H1 (cell line): ENCODE data around the gene MFSD2A. TPM values are rescaled to one million over a fixed set of nuclear protein-coding genes. Genes with fewer than 3 reads are reported as not detected.

Experiments
- CTCF ChIA-PET: fragments of 300-600 bp; sonication (Branson Sonifier 250); formaldehyde crosslinking; loops from one replicate; lab custom pipeline; 2021; ENCODE audit not compliant: partially characterized antibody; lab: Charles Lee
- POLR2A ChIA-PET: fragments of 300-600 bp; sonication (Branson Sonifier 250); formaldehyde crosslinking; loops from one replicate; lab custom pipeline; 2021; ENCODE audit warnings: inconsistent platforms; ENCODE audit not compliant: partially characterized antibody; lab: Charles Lee
- DNase-seq, 2 experiments: peaks; one replicate each; pipeline versions ENCODE4 v3.0.0 to v3.0.0-alpha.2; 2010 to 2022; ENCODE audit warnings: low spot score in 2 of 2, low read depth in 1 of 2, mixed read lengths in 1 of 2
- FAIRE-seq: peaks from 2 replicates; lab custom pipeline; 2011; peaks lifted over from hg19 to GRCh38; lab: Jason Lieb, UNC
- H2AFZ ChIP-seq: 2 replicates; pipeline ENCODE4 v1.8.1; 2012; ENCODE audit warnings: low read length, inconsistent platforms
- H2AK5ac ChIP-seq: 2 replicates; pipeline ENCODE4 v1.6.1; 2013; ENCODE audit warnings: low read depth, low read length
- H2BK120ac ChIP-seq: replicated peaks from 2 replicates; pipeline ENCODE3; 2013; ENCODE audit warnings: low read depth, low read length, inconsistent platforms
- H2BK12ac ChIP-seq: 2 replicates; pipeline ENCODE4 v1.6.1; 2013; ENCODE audit warnings: low read depth, low read length
- H2BK15ac ChIP-seq: 2 replicates; pipeline ENCODE4 v1.6.1; 2013; ENCODE audit warnings: low read length
- H2BK20ac ChIP-seq: 2 replicates; pipeline ENCODE4 v1.6.1; 2013; ENCODE audit warnings: low read length
- H2BK5ac ChIP-seq: 2 replicates; pipeline ENCODE4 v1.6.1; 2013; ENCODE audit warnings: low read depth, low read length
- H3K14ac ChIP-seq: 2 replicates; pipeline ENCODE4 v1.6.1; 2013; ENCODE audit warnings: inconsistent platforms; ENCODE audit not compliant: insufficient read length
- H3K18ac ChIP-seq: 2 replicates; pipeline ENCODE4 v1.6.1; 2013; ENCODE audit warnings: low read length; ENCODE audit errors: extremely low read depth
- H3K23ac ChIP-seq: 2 replicates; pipeline ENCODE4 v1.6.1; 2013; ENCODE audit warnings: inconsistent platforms; ENCODE audit not compliant: insufficient read length
- H3K23me2 ChIP-seq: 2 replicates; pipeline ENCODE4 v1.6.1; 2013; ENCODE audit warnings: low read depth, low read length
- H3K27ac ChIP-seq: 2 replicates; pipeline ENCODE4 v1.6.1; 2011; ENCODE audit warnings: low read depth, low read length, inconsistent platforms
- H3K27me3 ChIP-seq, 4 experiments: replicated peaks in 1 of 4; 1 replicate in 1 of 4; 2 replicates in 3 of 4; pipeline versions ENCODE4 v1.6.1 to v1.8.1; 2011 to 2013; ENCODE audit warnings: low read length in 3 of 4, mild to moderate bottlenecking in 3 of 4, inconsistent platforms in 2 of 4, mixed read lengths in 2 of 4, moderate library complexity in 1 of 4; ENCODE audit not compliant: control insufficient read depth in 3 of 4, insufficient read depth in 3 of 4; ENCODE audit errors: extremely low read depth in 1 of 4
- H3K36me3 ChIP-seq, 4 experiments: 2 replicates each; pipeline versions ENCODE4 v1.6.1 to v1.8.1; 2011 to 2013; ENCODE audit warnings: mild to moderate bottlenecking in 4 of 4, low read length in 3 of 4, moderate library complexity in 2 of 4, control low read depth in 1 of 4, inconsistent platforms in 1 of 4; ENCODE audit not compliant: insufficient read depth in 4 of 4, control insufficient read depth in 2 of 4
- H3K4ac ChIP-seq: replicated peaks from 2 replicates; pipeline ENCODE3; 2013; ENCODE audit warnings: low read length, low read depth, mixed read lengths, inconsistent platforms; ENCODE audit not compliant: insufficient read length
- H3K4me1 ChIP-seq, 4 experiments: replicated peaks in 1 of 4; 1 replicate in 1 of 4; 2 replicates in 3 of 4; pipeline versions ENCODE4 v1.6.1 to v1.8.1; 2011 to 2013; ENCODE audit warnings: low read length in 3 of 4, inconsistent platforms in 2 of 4, mixed read lengths in 1 of 4; ENCODE audit not compliant: insufficient read depth in 4 of 4, control insufficient read depth in 3 of 4
- H3K4me2 ChIP-seq, 2 experiments: 2 replicates each; pipeline versions ENCODE4 v1.6.1 to v1.8.1; 2011 to 2013; ENCODE audit warnings: low read depth in 2 of 2, low read length in 2 of 2, control low read depth in 1 of 2, inconsistent platforms in 1 of 2, mild to moderate bottlenecking in 1 of 2; ENCODE audit not compliant: insufficient read depth in 1 of 2
- H3K4me3 ChIP-seq, 4 experiments: fragments of 200-600, 300-600 bp in 1 of 4; sonication (generic), shearing (Covaris generic), sonication (Bioruptor Twin) in 1 of 4; 2 replicates each; pipeline versions ENCODE4 v1.5.1 to v1.8.1; 2011 to 2016; ENCODE audit warnings: low read length in 4 of 4, low read depth in 3 of 4, control low read depth in 2 of 4, inconsistent platforms in 2 of 4, mild to moderate bottlenecking in 2 of 4, mixed read lengths in 1 of 4, moderate library complexity in 1 of 4; ENCODE audit not compliant: insufficient read depth in 2 of 4; ENCODE audit errors: extremely low read depth in 1 of 4
- H3K56ac ChIP-seq: replicated peaks from 2 replicates; pipeline ENCODE3; 2013; ENCODE audit warnings: low read depth, mild to moderate bottlenecking, mixed read lengths, low read length, inconsistent platforms; ENCODE audit not compliant: insufficient read length
- H3K79me1 ChIP-seq: 2 replicates; pipeline ENCODE4 v1.6.1; 2013; ENCODE audit warnings: low read depth, low read length, control low read depth
- H3K79me2 ChIP-seq, 2 experiments: 2 replicates each; pipeline versions ENCODE4 v1.6.1 to v1.8.1; 2012 to 2013; ENCODE audit warnings: low read length in 2 of 2, mild to moderate bottlenecking in 2 of 2, inconsistent platforms in 1 of 2; ENCODE audit not compliant: insufficient read depth in 2 of 2, control insufficient read depth in 1 of 2
- H3K9ac ChIP-seq, 4 experiments: replicated peaks in 1 of 4; 1 replicate in 1 of 4; 2 replicates in 3 of 4; pipeline versions ENCODE4 v1.6.1 to v1.8.1; 2011 to 2013; ENCODE audit warnings: low read depth in 3 of 4, low read length in 3 of 4, control low read depth in 2 of 4, mild to moderate bottlenecking in 2 of 4, moderate library complexity in 2 of 4, inconsistent platforms in 1 of 4; ENCODE audit errors: extremely low read depth in 1 of 4
- H3K9me3 ChIP-seq, 2 experiments: 2 replicates each; pipeline versions ENCODE4 v1.6.1 to v1.8.1; 2012 to 2013; ENCODE audit warnings: mild to moderate bottlenecking in 2 of 2, moderate library complexity in 2 of 2, control low read depth in 1 of 2, inconsistent platforms in 1 of 2, low read depth in 1 of 2, low read length in 1 of 2, mixed read lengths in 1 of 2; ENCODE audit not compliant: insufficient read depth in 2 of 2
- H4K20me1 ChIP-seq, 2 experiments: replicated peaks in 1 of 2; 2 replicates each; pipeline versions ENCODE3 to v1.8.1; 2011 to 2013; ENCODE audit warnings: inconsistent platforms in 2 of 2, low read length in 2 of 2, mild to moderate bottlenecking in 1 of 2; ENCODE audit not compliant: insufficient read depth in 2 of 2, control insufficient read depth in 1 of 2
- H4K5ac ChIP-seq: 2 replicates; pipeline ENCODE4 v1.6.1; 2013; ENCODE audit warnings: low read length, low read depth, mixed read lengths, inconsistent platforms; ENCODE audit not compliant: insufficient read length
- H4K8ac ChIP-seq: 2 replicates; pipeline ENCODE4 v1.8.0; 2013; ENCODE audit warnings: mild to moderate bottlenecking, moderate library complexity, low read length, inconsistent platforms; ENCODE audit not compliant: insufficient read depth; ENCODE audit errors: extremely low read depth
- H4K91ac ChIP-seq: replicated peaks from 2 replicates; pipeline ENCODE3; 2013; ENCODE audit warnings: low read length, mixed read lengths, inconsistent platforms; ENCODE audit not compliant: insufficient read length
- ATF2 ChIP-seq: IDR thresholded peaks from 2 replicates; pipeline ENCODE4 v1.6.1; 2012; ENCODE audit warnings: low read length, inconsistent platforms
- CEBPB ChIP-seq: IDR thresholded peaks from 2 replicates; pipeline ENCODE4 v1.6.1; 2012; ENCODE audit warnings: low read depth, low read length
- PHF8 ChIP-seq: fragments of 200-600 bp; sonication (generic); conservative IDR thresholded peaks from 2 replicates; pipeline ENCODE4 v1.7.1; 2012; ENCODE audit warnings: low read depth, mild to moderate bottlenecking, inconsistent platforms, low read length, moderate library complexity
- WGBS, 2 experiments: shearing (Covaris generic) in 1 of 2; methylation state at CpG; one replicate each; pipeline versions ENCODE4 v1.1.6 to v1.1.7; 2013 to 2015; ENCODE audit warnings: low lambda C conversion rate in 2 of 2, mixed read lengths in 2 of 2, inconsistent platforms in 1 of 2, low coverage in 1 of 2, missing lambda C conversion rate in 1 of 2; ENCODE audit not compliant: insufficient replicate concordance in 2 of 2, insufficient coverage in 1 of 2, insufficient read length in 1 of 2; ENCODE audit errors: extremely low coverage in 1 of 2, missing lambda C conversion rate in 1 of 2; 5-methylcytosine and 5-hydroxymethylcytosine counted together
- polyA plus RNA-seq, 7 experiments: library from polyadenylated mRNA; depleted of rRNA in 3 of 7; stranded (reverse) in 5 of 7; unstranded in 2 of 7; fragments of >200 nt in 5 of 7; fragments of 200-250 nt in 2 of 7; gene quantifications; 1 replicate in 5 of 7; 2 replicates in 1 of 7; 4 replicates in 1 of 7; pipeline versions ENCODE4 v1.2.1 to v1.2.3, GENCODE V29; 2011 to 2013; ENCODE audit warnings: missing spikeins in 2 of 7, mixed read lengths in 2 of 7
- total RNA-seq: library from RNA; stranded (reverse); fragmentation: NEBNext Ultra II Directional; extraction: Animal tissue kit (Norgen Biotek cat#: 25700); gene quantifications from 2 replicates; pipeline ENCODE4 v1.2.1, GENCODE V29; 2021

Gene MFSD2A
- total and polyA plus RNA-seq, 2 of the 8 experiments (the other 6 are each of a cell fraction or from before 2014, with no cell fraction given), result 18.3 to 25.9 TPM

GRCh38 chr1:39940980-39941871 lies 13.7 kb upstream of the MFSD2A start:
- H3K36me3 ChIP-seq, result no peaks in the 10 kb centered on the region
- H3K79me1 ChIP-seq, result no peaks in the 10 kb centered on the region
- H3K14ac ChIP-seq, result no peak overlapping the region
- H4K8ac ChIP-seq, result no peak overlapping the region
- H3K4me1 ChIP-seq, result peaks cover 0 to 3% (median 0%) of the 10 kb centered on the region in 4 experiments; a peak in 1 of 7 replicates
- no peak overlapping the region for H2AFZ ChIP-seq
- FAIRE-seq, result no peak
- no peaks in the 10 kb centered on the region for H3K23me2 ChIP-seq
- H2BK20ac ChIP-seq, result peak overlapping the region; percentile 21; the same call in 1 of the 2 replicates
- no peaks in the 10 kb centered on the region for H3K79me2 ChIP-seq
- H3K56ac ChIP-seq, result no peak overlapping the region
- H3K4me3 ChIP-seq, result no peak overlapping the region
- H2BK15ac ChIP-seq, result 0 out of 2 replicates have a peak overlapping the region, but pooled peaks have one; percentile 10
- H3K9ac ChIP-seq, result no peak overlapping the region
- H3K4ac ChIP-seq, result no peak overlapping the region
- H3K27ac ChIP-seq, result no peak overlapping the region
- no peak for DNase-seq
- no peak overlapping the region for H3K23ac ChIP-seq
- no peak for TF ChIP-seq CEBPB
- TF ChIP-seq ATF2, result no peak
- TF ChIP-seq PHF8, result no peak
- H2AK5ac ChIP-seq, result no peak overlapping the region
- H2BK12ac ChIP-seq, result no peak overlapping the region
- no peak overlapping the region for H4K91ac ChIP-seq
- H2BK5ac ChIP-seq, result no peak overlapping the region
- H4K5ac ChIP-seq, result no peak overlapping the region
- no peak overlapping the region for H3K18ac ChIP-seq
- no peaks in the 10 kb centered on the region for H4K20me1 ChIP-seq
- no peaks in the 10 kb centered on the region for H3K27me3 ChIP-seq
- H3K9me3 ChIP-seq, result no peaks in the 10 kb centered on the region
- CTCF ChIA-PET, result interaction anchor here (0.6 to 1.8 kb wide), 4 partner anchors 21 to 374 kb away, joined by 3 to 5 read pairs (median 3); no protein-coding TSS in a partner anchor
- H2BK120ac ChIP-seq, result no peak overlapping the region
- POLR2A ChIA-PET, result interaction anchor here (0.6 to 5.2 kb wide), 5 partner anchors 13 to 288 kb away, joined by 3 to 29 read pairs (median 3); partner anchors contain the start of gene MFSD2A
- 89% methylated on average over 9 of the region's 9 CpGs; no CpG with 5 or more reads in 1 of the 2 experiments for WGBS, 2 experiments
- no peak overlapping the region for H3K4me2 ChIP-seq
